BLaER1 treated with 17β-estradiol and CSF1 and Interleukin-3, amounts not matched to agents 10 nM and 100 nM (cell line): ENCODE data around the gene CKS2.
"Not testable (repeated sequence)": the region's sequence is repeated elsewhere in the genome, so short reads cannot be mapped to it uniquely, and the experiment has no call there.

Experiments
- H3K27ac ChIP-seq, 11 experiments: shearing (Covaris generic); formaldehyde crosslinking; 2 replicates each; pipeline ENCODE4 v1.8.1; 2022
- H3K27me3 ChIP-seq, 11 experiments: shearing (Covaris generic); formaldehyde crosslinking; 2 replicates each; pipeline ENCODE4 v1.8.1; 2022
- H3K36me3 ChIP-seq, 11 experiments: shearing (Covaris generic); formaldehyde crosslinking; 2 replicates each; pipeline ENCODE4 v1.8.1; 2022
- H3K4me1 ChIP-seq, 10 experiments: shearing (Covaris generic); formaldehyde crosslinking; 2 replicates each; pipeline ENCODE4 v1.8.1; 2022
- H3K4me2 ChIP-seq, 11 experiments: shearing (Covaris generic); formaldehyde crosslinking; 2 replicates each; pipeline ENCODE4 v1.8.1; 2022
- H3K4me3 ChIP-seq, 10 experiments: shearing (Covaris generic); formaldehyde crosslinking; 2 replicates each; pipeline ENCODE4 v1.8.1; 2022
- H3K9ac ChIP-seq, 11 experiments: shearing (Covaris generic); formaldehyde crosslinking; 2 replicates each; pipeline ENCODE4 v1.8.1; 2022
- H3K9me3 ChIP-seq, 11 experiments: shearing (Covaris generic); formaldehyde crosslinking; replicated peaks in 1 of 11; 2 replicates each; pipeline ENCODE4 v1.8.1; 2022
- H4K20me1 ChIP-seq, 11 experiments: shearing (Covaris generic); formaldehyde crosslinking; 2 replicates each; pipeline ENCODE4 v1.8.1; 2022
- Cebpa-rat ChIP-seq, 11 experiments: shearing (Covaris generic); IDR thresholded peaks; 2 replicates each; pipeline ENCODE4 v1.8.1; 2022

Gene CKS2

DNA sequence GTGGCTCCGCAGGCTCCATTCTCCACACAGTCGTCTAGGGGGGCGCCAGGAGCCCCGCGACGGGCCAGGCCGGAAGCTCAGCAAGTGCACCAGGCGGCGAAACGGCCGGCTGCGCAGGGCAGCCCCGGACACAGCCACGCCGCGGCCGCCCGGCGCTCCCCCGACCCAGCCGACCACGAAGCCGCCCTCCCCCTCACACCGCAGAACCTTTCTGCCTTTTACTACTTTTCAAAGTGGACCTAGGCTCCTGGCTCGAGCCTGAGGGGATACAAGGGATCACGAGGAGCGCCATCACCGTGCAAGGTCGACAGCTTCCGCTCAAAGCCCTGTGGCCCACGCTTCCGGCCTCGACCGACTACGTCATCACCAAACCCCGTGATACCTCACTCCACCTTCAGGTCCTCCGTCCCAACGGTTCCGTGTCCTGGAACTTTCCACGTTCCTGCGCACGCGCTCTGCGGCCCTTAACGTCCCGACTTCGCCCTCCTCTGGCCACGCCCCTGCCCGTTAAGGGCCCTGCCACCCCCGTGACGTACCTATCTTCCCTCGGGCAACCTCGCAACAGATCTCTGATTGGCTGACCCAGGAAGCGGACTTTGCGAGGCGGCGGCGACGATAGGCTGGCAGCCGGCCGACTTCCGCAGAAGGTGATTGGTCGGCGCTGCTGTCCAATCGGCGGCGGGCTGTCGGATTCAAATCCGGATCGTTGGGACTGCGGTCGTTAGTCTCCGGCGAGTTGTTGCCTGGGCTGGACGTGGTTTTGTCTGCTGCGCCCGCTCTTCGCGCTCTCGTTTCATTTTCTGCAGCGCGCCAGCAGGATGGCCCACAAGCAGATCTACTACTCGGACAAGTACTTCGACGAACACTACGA lies at the start of gene CKS2:
CKS2 (plus strand) TSS at position 721 of the 871 bp plus-strand sequence; CDS start at position 819, 98 bp downstream.
- no peak for TF ChIP-seq Cebpa-rat (IDR thresholded peaks at IDR 0.05)
- no peaks in the 10 kb centered on the region for H3K27me3 ChIP-seq
- H4K20me1 ChIP-seq = peaks cover 0 to 42% (median 39%) of the 10 kb centered on the region in 11 experiments; a peak in 17 of 22 replicates
- peak within 1 kb of the TSS; percentile 80 to 98 (median 88) for H3K4me3 ChIP-seq
- no peaks in the 10 kb centered on the region for H3K9me3 ChIP-seq
- peaks cover under 1 to 37% (median 24%) of the 10 kb centered on the region in 11 experiments; a peak in 21 of 22 replicates for H3K36me3 ChIP-seq
- H3K4me2 ChIP-seq = peak within 1 kb of the TSS; percentile 85 to 100 (median 93)
- H3K4me1 ChIP-seq = peaks cover 25 to 42% (median 35%) of the 10 kb centered on the region in 10 experiments
- H3K27ac ChIP-seq = peak within 1 kb of the TSS; percentile 97 to 100 (median 99)
- H3K9ac ChIP-seq = peak within 1 kb of the TSS; percentile 95 to 100 (median 98)

DNA sequence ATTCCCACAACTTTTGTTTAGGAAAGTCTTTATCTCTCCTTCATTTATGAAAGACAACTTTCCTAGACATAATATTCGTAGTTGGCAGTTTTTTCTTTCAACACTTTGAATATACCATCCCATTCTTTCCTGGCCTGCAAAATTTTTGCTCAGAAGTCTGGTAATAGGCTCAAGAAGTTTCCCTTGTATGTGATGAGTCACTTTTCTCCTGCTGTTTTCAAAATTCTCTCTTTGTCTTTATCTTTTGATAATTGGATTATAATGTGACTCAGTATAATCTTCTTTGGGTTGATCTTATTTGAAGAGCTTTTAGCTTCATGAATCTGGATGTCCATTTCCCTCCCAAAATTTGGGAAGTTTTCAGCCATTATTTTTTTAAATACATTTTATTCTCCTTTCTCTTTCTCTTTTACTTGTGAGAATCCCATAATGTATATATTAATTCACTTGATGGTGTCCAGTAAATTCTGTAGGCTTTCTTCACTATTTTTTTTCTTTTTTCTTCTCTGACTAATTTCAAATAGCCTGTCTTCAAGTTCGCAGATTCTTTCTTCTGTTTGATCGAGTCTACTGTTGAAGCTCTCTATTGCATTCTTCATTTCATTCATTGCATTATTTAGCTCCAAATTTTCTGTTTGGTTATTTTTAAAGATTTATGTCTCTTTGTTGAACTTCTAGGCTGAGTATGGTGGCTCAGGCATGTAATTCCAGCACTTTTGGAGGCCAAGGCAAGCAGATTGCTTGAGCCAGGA lies 37.3 kb upstream of the CKS2 start:
- no peaks in the 10 kb centered on the region for H4K20me1 ChIP-seq
- TF ChIP-seq Cebpa-rat (IDR thresholded peaks at IDR 0.05) = no peak
- no peak overlapping the region for H3K27ac ChIP-seq
- H3K36me3 ChIP-seq = peaks cover 0 to 12% (median 0%) of the 10 kb centered on the region in 11 experiments; a peak in 3 of 22 replicates
- peaks cover 0 to 3% (median under 1%) of the 10 kb centered on the region in 10 experiments; a peak in 3 of 20 replicates for H3K4me1 ChIP-seq
- no peak overlapping the region for H3K4me2 ChIP-seq
- no peaks in the 10 kb centered on the region; a peak in 1 of 22 replicates for H3K27me3 ChIP-seq
- H3K9me3 ChIP-seq = peaks cover 45 to 56% (median 50%) of the 10 kb centered on the region in 11 experiments
- H3K4me3 ChIP-seq = no peak overlapping the region
- H3K9ac ChIP-seq = no peak overlapping the region

DNA sequence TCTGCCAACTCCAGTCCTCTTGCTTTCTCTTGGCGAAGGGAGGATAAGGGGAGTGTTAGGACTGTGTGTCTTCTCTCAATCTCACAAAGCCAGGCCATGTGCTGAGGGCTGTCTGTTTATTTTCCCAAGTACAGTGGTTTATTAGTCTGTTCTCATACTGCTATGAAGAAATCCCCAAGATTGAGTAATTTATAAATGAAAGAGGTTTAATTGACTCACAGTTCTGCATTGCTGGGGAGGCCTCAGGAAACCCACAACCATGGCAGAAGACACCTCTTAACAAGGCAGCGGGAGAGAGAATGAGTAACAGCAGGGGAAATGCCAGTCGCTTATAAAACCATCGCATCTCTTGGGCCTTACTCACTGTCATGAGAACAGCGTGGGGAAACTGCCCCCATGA lies 36.2 kb upstream of the CKS2 start:
- peaks cover 45 to 56% (median 50%) of the 10 kb centered on the region in 11 experiments for H3K9me3 ChIP-seq
- no peak for TF ChIP-seq Cebpa-rat (IDR thresholded peaks at IDR 0.05)
- peaks cover 0 to 15% (median 8%) of the 10 kb centered on the region in 10 experiments; a peak in 15 of 20 replicates for H3K4me1 ChIP-seq
- no peak overlapping the region for H3K9ac ChIP-seq
- H3K27ac ChIP-seq = no peak overlapping the region
- no peak overlapping the region for H3K4me3 ChIP-seq
- peaks cover 0 to 12% (median 0%) of the 10 kb centered on the region in 11 experiments; a peak in 3 of 22 replicates for H3K36me3 ChIP-seq
- H3K27me3 ChIP-seq = no peaks in the 10 kb centered on the region; a peak in 1 of 22 replicates
- H3K4me2 ChIP-seq = no peak overlapping the region
- no peaks in the 10 kb centered on the region for H4K20me1 ChIP-seq

DNA sequence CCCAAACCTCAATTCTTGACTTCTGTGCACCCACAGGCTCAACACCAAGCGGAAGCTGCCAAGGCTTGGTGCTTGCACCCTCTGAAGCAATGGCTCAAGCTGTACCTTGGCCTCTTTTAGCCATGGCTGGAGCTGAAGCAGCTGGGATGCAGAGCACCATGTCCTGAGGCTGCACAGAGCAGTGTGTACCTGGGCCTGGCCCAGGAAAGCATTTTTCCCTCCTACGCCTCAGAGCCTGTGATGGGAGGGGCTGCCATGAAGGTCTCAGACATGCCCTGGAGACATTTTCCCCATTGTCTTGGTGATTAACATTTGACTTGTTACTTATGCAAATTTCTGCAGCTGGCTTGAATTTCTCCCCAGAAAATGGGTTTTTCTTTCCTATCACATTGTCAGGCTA lies 35.0 kb upstream of the CKS2 start:
- Histone ChIP-seq H3K4me1 (peaks cover 0 to 17% (median 8%) of the 10 kb centered on the region in 10 experiments; a peak in 15 of 20 replicates), H3K9me3 (peaks cover 45 to 56% (median 50%) of the 10 kb centered on the region in 11 experiments), H3K36me3 (peaks cover 0 to 12% (median 0%) of the 10 kb centered on the region in 11 experiments; a peak in 3 of 22 replicates)
- H3K9ac ChIP-seq, H3K4me2 ChIP-seq, H4K20me1 ChIP-seq, H3K4me3 ChIP-seq, H3K27me3 ChIP-seq, H3K27ac ChIP-seq: not testable (repeated sequence)

DNA sequence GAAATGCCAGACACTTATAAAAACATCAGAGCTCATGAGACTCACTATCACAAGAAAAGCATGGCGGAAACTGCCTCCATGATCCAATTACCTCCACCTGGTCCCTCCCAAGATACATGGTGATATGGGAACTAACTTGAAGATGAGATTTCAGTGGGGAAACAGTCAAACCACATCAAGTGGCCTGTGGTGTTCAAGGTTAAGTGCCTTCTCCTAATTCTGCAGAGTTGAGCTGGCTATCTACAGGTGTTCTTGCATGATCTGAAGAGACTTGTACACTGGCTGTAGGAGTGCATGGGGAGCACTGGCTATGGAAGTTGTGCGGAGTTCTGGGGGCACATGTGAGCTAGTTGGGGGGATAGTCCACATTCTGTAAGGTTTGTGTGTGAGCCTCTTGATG lies 34.0 kb upstream of the CKS2 start:
- Histone ChIP-seq H3K9me3 (peaks cover 42 to 51% (median 46%) of the 10 kb centered on the region in 11 experiments), H3K4me3 (no peak overlapping the region), H3K27me3 (peaks cover 5 to 17% (median 12%) of the 10 kb centered on the region in 11 experiments; a peak in 20 of 22 replicates), H3K36me3 (peaks cover 0 to 12% (median 0%) of the 10 kb centered on the region in 11 experiments; a peak in 3 of 22 replicates), H4K20me1 (no peaks in the 10 kb centered on the region), H3K4me1 (peaks cover 0 to 17% (median 8%) of the 10 kb centered on the region in 10 experiments; a peak in 15 of 20 replicates), H3K9ac (no peak overlapping the region), H3K4me2 (no peak overlapping the region), H3K27ac (no peak overlapping the region)
- no peak for TF ChIP-seq Cebpa-rat (IDR thresholded peaks at IDR 0.05)

DNA sequence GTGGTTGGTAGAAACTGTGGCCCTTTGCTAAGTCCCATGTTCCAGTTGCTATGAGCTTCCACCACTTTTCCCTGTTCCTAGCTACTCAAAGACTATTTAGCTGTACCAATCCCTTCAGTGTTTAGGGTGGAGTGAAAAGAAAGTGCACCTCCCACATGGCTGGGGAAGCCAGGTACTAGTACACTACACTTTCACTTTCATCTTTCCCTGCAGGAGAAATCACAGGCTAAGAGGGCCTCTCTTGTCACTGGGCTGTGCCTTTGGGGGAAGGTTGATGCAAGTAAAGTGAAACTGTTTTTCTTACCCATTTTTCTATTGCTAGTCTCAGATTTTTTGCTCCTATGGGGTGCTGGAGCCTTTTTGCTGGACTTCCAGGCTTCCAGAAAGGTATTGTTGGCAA lies 33.5 kb upstream of the CKS2 start:
- no peak for TF ChIP-seq Cebpa-rat (IDR thresholded peaks at IDR 0.05)
- Histone ChIP-seq H3K4me3 (no peak overlapping the region), H3K9ac (no peak overlapping the region), H3K27ac (no peak overlapping the region), H3K4me2 (no peak overlapping the region), H3K4me1 (peaks cover 0 to 18% (median 10%) of the 10 kb centered on the region in 10 experiments; a peak in 15 of 20 replicates), H4K20me1 (no peaks in the 10 kb centered on the region), H3K27me3 (peaks cover 9 to 21% (median 16%) of the 10 kb centered on the region in 11 experiments; a peak in 20 of 22 replicates), H3K36me3 (peaks cover 0 to 12% (median 0%) of the 10 kb centered on the region in 11 experiments; a peak in 3 of 22 replicates), H3K9me3 (peaks cover 37 to 49% (median 42%) of the 10 kb centered on the region in 11 experiments)

DNA sequence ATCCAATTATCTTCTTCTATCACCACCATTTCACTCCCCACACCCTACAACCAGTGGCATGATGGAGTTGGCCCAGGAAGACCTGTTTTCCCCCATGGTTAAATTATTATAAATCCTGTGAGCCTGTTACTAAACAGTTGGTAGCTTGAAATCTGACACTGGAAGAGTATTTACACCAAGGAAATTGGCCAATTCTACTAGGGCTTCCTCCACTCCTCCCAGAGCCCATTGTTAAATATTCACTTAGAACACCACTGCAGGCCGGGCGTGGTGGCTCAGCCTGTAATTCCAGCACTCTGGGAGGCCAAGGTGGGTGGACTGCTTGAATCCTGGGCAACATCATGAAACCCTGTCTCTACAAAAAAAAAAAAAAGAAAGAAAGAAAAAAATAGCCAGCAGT lies 32.4 kb upstream of the CKS2 start:
- no peak overlapping the region for H3K4me3 ChIP-seq
- no peak overlapping the region for H3K9ac ChIP-seq
- peaks cover 29 to 44% (median 34%) of the 10 kb centered on the region in 11 experiments for H3K9me3 ChIP-seq
- peaks cover 10 to 25% (median 20%) of the 10 kb centered on the region in 11 experiments; a peak in 20 of 22 replicates for H3K27me3 ChIP-seq
- no peaks in the 10 kb centered on the region for H4K20me1 ChIP-seq
- H3K36me3 ChIP-seq = peaks cover 0 to 12% (median 0%) of the 10 kb centered on the region in 11 experiments; a peak in 3 of 22 replicates
- H3K4me1 ChIP-seq = peaks cover 0 to 20% (median 11%) of the 10 kb centered on the region in 10 experiments; a peak in 15 of 20 replicates
- TF ChIP-seq Cebpa-rat (IDR thresholded peaks at IDR 0.05) = no peak
- H3K27ac ChIP-seq = no peak overlapping the region
- peak overlapping the region in 3 of 11 experiments; percentile 41 to 49 (median 43); a peak in 5 of 22 replicates for H3K4me2 ChIP-seq

DNA sequence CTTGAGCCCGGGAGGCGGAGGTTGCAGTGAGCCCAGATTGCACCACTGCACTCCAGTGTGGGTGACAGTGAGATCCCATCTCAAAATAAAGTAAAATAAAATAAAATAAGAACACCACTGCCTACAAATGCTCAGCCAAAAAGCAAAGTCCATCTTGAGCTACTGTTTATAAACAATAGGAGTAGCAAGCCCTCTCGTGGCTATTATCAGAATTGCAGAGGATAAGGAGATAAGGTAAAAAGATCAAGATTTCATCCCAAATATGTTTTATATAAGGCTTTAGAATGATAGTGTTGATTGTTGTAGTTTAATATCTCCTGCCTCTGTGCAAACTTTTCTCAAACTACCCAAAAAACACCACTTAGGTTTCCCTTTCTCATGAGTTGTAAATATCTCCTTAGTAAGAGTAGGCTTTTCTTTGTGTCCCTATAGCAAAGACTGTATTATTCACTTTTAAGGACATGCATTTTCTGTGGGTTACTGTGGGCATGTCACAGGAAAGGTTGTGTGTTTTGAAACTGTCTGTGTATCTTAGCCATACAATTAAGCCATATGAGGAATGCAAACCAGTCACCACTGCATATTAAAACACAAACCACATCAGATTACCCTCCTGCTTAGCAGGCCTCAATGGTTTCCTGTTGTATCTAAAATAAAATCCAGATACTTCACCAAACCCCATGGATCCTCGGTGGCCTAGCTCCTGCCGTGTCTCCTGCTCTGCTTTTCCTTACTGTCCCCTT lies 31.8 kb upstream of the CKS2 start:
- no peak overlapping the region for H3K4me3 ChIP-seq
- peaks cover 10 to 25% (median 20%) of the 10 kb centered on the region in 11 experiments; a peak in 20 of 22 replicates for H3K27me3 ChIP-seq
- peaks cover 23 to 38% (median 28%) of the 10 kb centered on the region in 11 experiments for H3K9me3 ChIP-seq
- H3K27ac ChIP-seq = no peak overlapping the region
- peaks cover 0 to 6% (median 0%) of the 10 kb centered on the region in 11 experiments; a peak in 3 of 22 replicates for H3K36me3 ChIP-seq
- peak overlapping the region in 9 of 11 experiments; percentile 8 to 53 (median 41); a peak in 14 of 22 replicates for H3K4me2 ChIP-seq
- H4K20me1 ChIP-seq = no peaks in the 10 kb centered on the region
- H3K9ac ChIP-seq = no peak overlapping the region
- H3K4me1 ChIP-seq = peaks cover 0 to 20% (median 11%) of the 10 kb centered on the region in 10 experiments; a peak in 15 of 20 replicates
- TF ChIP-seq Cebpa-rat (IDR thresholded peaks at IDR 0.05) = no peak
